H1 (cell line): Measurements from ENCODE around the gene SLC26A8. TPM values are rescaled to one million over a fixed set of nuclear protein-coding genes. Genes with fewer than 3 reads are reported as not detected.

ENCODE experiments used
- CTCF ChIA-PET: fragments of 300-600 bp; sonication (Branson Sonifier 250); formaldehyde crosslinking; loops from one replicate; lab custom pipeline; 2021; ENCODE audit not compliant: partially characterized antibody; lab: Charles Lee
- POLR2A ChIA-PET: fragments of 300-600 bp; sonication (Branson Sonifier 250); formaldehyde crosslinking; loops from one replicate; lab custom pipeline; 2021; ENCODE audit warnings: inconsistent platforms; ENCODE audit not compliant: partially characterized antibody; lab: Charles Lee
- DNase-seq, 2 experiments: peaks; one replicate each; pipeline versions ENCODE4 v3.0.0 to v3.0.0-alpha.2; 2010 to 2022; ENCODE audit warnings: low spot score in 2 of 2, low read depth in 1 of 2, mixed read lengths in 1 of 2
- FAIRE-seq: peaks from 2 replicates; lab custom pipeline; 2011; peaks lifted over from hg19 to GRCh38; lab: Jason Lieb, UNC
- H2AFZ ChIP-seq: 2 replicates; pipeline ENCODE4 v1.8.1; 2012; ENCODE audit warnings: low read length, inconsistent platforms
- H2AK5ac ChIP-seq: 2 replicates; pipeline ENCODE4 v1.6.1; 2013; ENCODE audit warnings: low read depth, low read length
- H2BK120ac ChIP-seq: replicated peaks from 2 replicates; pipeline ENCODE3; 2013; ENCODE audit warnings: low read depth, low read length, inconsistent platforms
- H2BK12ac ChIP-seq: 2 replicates; pipeline ENCODE4 v1.6.1; 2013; ENCODE audit warnings: low read depth, low read length
- H2BK15ac ChIP-seq: 2 replicates; pipeline ENCODE4 v1.6.1; 2013; ENCODE audit warnings: low read length
- H2BK20ac ChIP-seq: 2 replicates; pipeline ENCODE4 v1.6.1; 2013; ENCODE audit warnings: low read length
- H2BK5ac ChIP-seq: 2 replicates; pipeline ENCODE4 v1.6.1; 2013; ENCODE audit warnings: low read depth, low read length
- H3K14ac ChIP-seq: 2 replicates; pipeline ENCODE4 v1.6.1; 2013; ENCODE audit warnings: inconsistent platforms; ENCODE audit not compliant: insufficient read length
- H3K18ac ChIP-seq: 2 replicates; pipeline ENCODE4 v1.6.1; 2013; ENCODE audit warnings: low read length; ENCODE audit errors: extremely low read depth
- H3K23ac ChIP-seq: 2 replicates; pipeline ENCODE4 v1.6.1; 2013; ENCODE audit warnings: inconsistent platforms; ENCODE audit not compliant: insufficient read length
- H3K23me2 ChIP-seq: 2 replicates; pipeline ENCODE4 v1.6.1; 2013; ENCODE audit warnings: low read depth, low read length
- H3K27ac ChIP-seq: 2 replicates; pipeline ENCODE4 v1.6.1; 2011; ENCODE audit warnings: low read depth, low read length, inconsistent platforms
- H3K27me3 ChIP-seq, 4 experiments: replicated peaks in 1 of 4; 1 replicate in 1 of 4; 2 replicates in 3 of 4; pipeline versions ENCODE4 v1.6.1 to v1.8.1; 2011 to 2013; ENCODE audit warnings: low read length in 3 of 4, mild to moderate bottlenecking in 3 of 4, inconsistent platforms in 2 of 4, mixed read lengths in 2 of 4, moderate library complexity in 1 of 4; ENCODE audit not compliant: control insufficient read depth in 3 of 4, insufficient read depth in 3 of 4; ENCODE audit errors: extremely low read depth in 1 of 4
- H3K36me3 ChIP-seq, 4 experiments: 2 replicates each; pipeline versions ENCODE4 v1.6.1 to v1.8.1; 2011 to 2013; ENCODE audit warnings: mild to moderate bottlenecking in 4 of 4, low read length in 3 of 4, moderate library complexity in 2 of 4, control low read depth in 1 of 4, inconsistent platforms in 1 of 4; ENCODE audit not compliant: insufficient read depth in 4 of 4, control insufficient read depth in 2 of 4
- H3K4ac ChIP-seq: replicated peaks from 2 replicates; pipeline ENCODE3; 2013; ENCODE audit warnings: low read length, low read depth, mixed read lengths, inconsistent platforms; ENCODE audit not compliant: insufficient read length
- H3K4me1 ChIP-seq, 4 experiments: replicated peaks in 1 of 4; 1 replicate in 1 of 4; 2 replicates in 3 of 4; pipeline versions ENCODE4 v1.6.1 to v1.8.1; 2011 to 2013; ENCODE audit warnings: low read length in 3 of 4, inconsistent platforms in 2 of 4, mixed read lengths in 1 of 4; ENCODE audit not compliant: insufficient read depth in 4 of 4, control insufficient read depth in 3 of 4
- H3K4me2 ChIP-seq, 2 experiments: 2 replicates each; pipeline versions ENCODE4 v1.6.1 to v1.8.1; 2011 to 2013; ENCODE audit warnings: low read depth in 2 of 2, low read length in 2 of 2, control low read depth in 1 of 2, inconsistent platforms in 1 of 2, mild to moderate bottlenecking in 1 of 2; ENCODE audit not compliant: insufficient read depth in 1 of 2
- H3K4me3 ChIP-seq, 4 experiments: fragments of 200-600, 300-600 bp in 1 of 4; sonication (generic), shearing (Covaris generic), sonication (Bioruptor Twin) in 1 of 4; 2 replicates each; pipeline versions ENCODE4 v1.5.1 to v1.8.1; 2011 to 2016; ENCODE audit warnings: low read length in 4 of 4, low read depth in 3 of 4, control low read depth in 2 of 4, inconsistent platforms in 2 of 4, mild to moderate bottlenecking in 2 of 4, mixed read lengths in 1 of 4, moderate library complexity in 1 of 4; ENCODE audit not compliant: insufficient read depth in 2 of 4; ENCODE audit errors: extremely low read depth in 1 of 4
- H3K56ac ChIP-seq: replicated peaks from 2 replicates; pipeline ENCODE3; 2013; ENCODE audit warnings: low read depth, mild to moderate bottlenecking, mixed read lengths, low read length, inconsistent platforms; ENCODE audit not compliant: insufficient read length
- H3K79me1 ChIP-seq: 2 replicates; pipeline ENCODE4 v1.6.1; 2013; ENCODE audit warnings: low read depth, low read length, control low read depth
- H3K79me2 ChIP-seq, 2 experiments: 2 replicates each; pipeline versions ENCODE4 v1.6.1 to v1.8.1; 2012 to 2013; ENCODE audit warnings: low read length in 2 of 2, mild to moderate bottlenecking in 2 of 2, inconsistent platforms in 1 of 2; ENCODE audit not compliant: insufficient read depth in 2 of 2, control insufficient read depth in 1 of 2
- H3K9ac ChIP-seq, 4 experiments: replicated peaks in 1 of 4; 1 replicate in 1 of 4; 2 replicates in 3 of 4; pipeline versions ENCODE4 v1.6.1 to v1.8.1; 2011 to 2013; ENCODE audit warnings: low read depth in 3 of 4, low read length in 3 of 4, control low read depth in 2 of 4, mild to moderate bottlenecking in 2 of 4, moderate library complexity in 2 of 4, inconsistent platforms in 1 of 4; ENCODE audit errors: extremely low read depth in 1 of 4
- H3K9me3 ChIP-seq, 2 experiments: 2 replicates each; pipeline versions ENCODE4 v1.6.1 to v1.8.1; 2012 to 2013; ENCODE audit warnings: mild to moderate bottlenecking in 2 of 2, moderate library complexity in 2 of 2, control low read depth in 1 of 2, inconsistent platforms in 1 of 2, low read depth in 1 of 2, low read length in 1 of 2, mixed read lengths in 1 of 2; ENCODE audit not compliant: insufficient read depth in 2 of 2
- H4K20me1 ChIP-seq, 2 experiments: replicated peaks in 1 of 2; 2 replicates each; pipeline versions ENCODE3 to v1.8.1; 2011 to 2013; ENCODE audit warnings: inconsistent platforms in 2 of 2, low read length in 2 of 2, mild to moderate bottlenecking in 1 of 2; ENCODE audit not compliant: insufficient read depth in 2 of 2, control insufficient read depth in 1 of 2
- H4K5ac ChIP-seq: 2 replicates; pipeline ENCODE4 v1.6.1; 2013; ENCODE audit warnings: low read length, low read depth, mixed read lengths, inconsistent platforms; ENCODE audit not compliant: insufficient read length
- H4K8ac ChIP-seq: 2 replicates; pipeline ENCODE4 v1.8.0; 2013; ENCODE audit warnings: mild to moderate bottlenecking, moderate library complexity, low read length, inconsistent platforms; ENCODE audit not compliant: insufficient read depth; ENCODE audit errors: extremely low read depth
- H4K91ac ChIP-seq: replicated peaks from 2 replicates; pipeline ENCODE3; 2013; ENCODE audit warnings: low read length, mixed read lengths, inconsistent platforms; ENCODE audit not compliant: insufficient read length
- ATF2 ChIP-seq: IDR thresholded peaks from 2 replicates; pipeline ENCODE4 v1.6.1; 2012; ENCODE audit warnings: low read length, inconsistent platforms
- CHD1 ChIP-seq: IDR thresholded peaks from 2 replicates; pipeline ENCODE4 v1.6.1; 2012; ENCODE audit warnings: low read depth, low read length, improper control_type of control experiment
- SAP30 ChIP-seq: fragments of 300-600 bp; sonication (generic); IDR thresholded peaks from 2 replicates; pipeline ENCODE4 v1.7.1; 2012; ENCODE audit warnings: low read length, moderate library complexity, mild to moderate bottlenecking, inconsistent platforms; ENCODE audit not compliant: insufficient read depth, insufficient replicate concordance
- TAF1 ChIP-seq: IDR thresholded peaks from 2 replicates; pipeline ENCODE4 v1.6.1; 2011; ENCODE audit warnings: mild to moderate bottlenecking, low read depth, low read length
- TEAD4 ChIP-seq: IDR thresholded peaks from 2 replicates; pipeline ENCODE4 v1.6.1; 2012; ENCODE audit warnings: low read depth, low read length, inconsistent platforms, mixed read lengths
- WGBS, 2 experiments: shearing (Covaris generic) in 1 of 2; methylation state at CpG; one replicate each; pipeline versions ENCODE4 v1.1.6 to v1.1.7; 2013 to 2015; ENCODE audit warnings: low lambda C conversion rate in 2 of 2, mixed read lengths in 2 of 2, inconsistent platforms in 1 of 2, low coverage in 1 of 2, missing lambda C conversion rate in 1 of 2; ENCODE audit not compliant: insufficient replicate concordance in 2 of 2, insufficient coverage in 1 of 2, insufficient read length in 1 of 2; ENCODE audit errors: extremely low coverage in 1 of 2, missing lambda C conversion rate in 1 of 2; 5-methylcytosine and 5-hydroxymethylcytosine counted together
- polyA plus RNA-seq, 7 experiments: library from polyadenylated mRNA; depleted of rRNA in 3 of 7; stranded (reverse) in 5 of 7; unstranded in 2 of 7; fragments of >200 nt in 5 of 7; fragments of 200-250 nt in 2 of 7; gene quantifications; 1 replicate in 5 of 7; 2 replicates in 1 of 7; 4 replicates in 1 of 7; pipeline versions ENCODE4 v1.2.1 to v1.2.3, GENCODE V29; 2011 to 2013; ENCODE audit warnings: missing spikeins in 2 of 7, mixed read lengths in 2 of 7
- total RNA-seq: library from RNA; stranded (reverse); fragmentation: NEBNext Ultra II Directional; extraction: Animal tissue kit (Norgen Biotek cat#: 25700); gene quantifications from 2 replicates; pipeline ENCODE4 v1.2.1, GENCODE V29; 2021

SLC26A8 gene
- total and polyA plus RNA-seq, 2 of the 8 experiments (the other 6 are each of a cell fraction or from before 2014, with no cell fraction given) = 0.56 to 0.57 TPM

GRCh38 chr6:36028877-36029324, 4.5 kb upstream of the SLC26A8 start:
- 11% methylated on average over 13 of the region's 13 CpGs; no CpG with 5 or more reads in 1 of the 2 experiments for WGBS, 2 experiments

More at GRCh38 chr6:36028877-36029324, 4.5 kb upstream of the SLC26A8 start:
- peaks cover 3 to 4% of the 10 kb centered on the region in 2 experiments for H4K20me1 ChIP-seq
- H3K14ac ChIP-seq = no peak overlapping the region
- no peaks in the 10 kb centered on the region for H3K27me3 ChIP-seq
- H3K79me2 ChIP-seq = peaks cover 2 to 58% of the 10 kb centered on the region in 2 experiments; a peak in 3 of 4 replicates
- H3K27ac ChIP-seq = no peak overlapping the region
- DNase-seq = no peak
- no peak overlapping the region for H2BK120ac ChIP-seq
- FAIRE-seq = no peak
- H2BK15ac ChIP-seq = no peak overlapping the region
- H3K79me1 ChIP-seq = peaks cover 4% of the 10 kb centered on the region
- no peak overlapping the region for H2AFZ ChIP-seq
- H3K4ac ChIP-seq = no peak overlapping the region
- no peak overlapping the region for H4K91ac ChIP-seq
- H2BK5ac ChIP-seq = no peak overlapping the region
- peak overlapping the region; percentile 77 to 93 for H3K4me2 ChIP-seq
- ChIA-PET POLR2A (interaction anchor here (0.8 to 2.4 kb wide), 13 partner anchors 8 to 168 kb away, joined by 3 to 13 read pairs (median 4); partner anchors contain the start of genes BRPF3 and SRPK1), CTCF (interaction anchor here (0.8 to 6.1 kb wide), 7 partner anchors 12 to 181 kb away, joined by 3 to 57 read pairs (median 4); no protein-coding TSS in a partner anchor)
- peak overlapping the region; percentile 31 to 91 (median 66); a peak in 6 of 7 replicates for H3K9ac ChIP-seq
- peaks cover 0 to 16% (median 11%) of the 10 kb centered on the region in 4 experiments; a peak in 5 of 7 replicates for H3K4me1 ChIP-seq
- no peak overlapping the region for H3K18ac ChIP-seq
- no peak overlapping the region for H3K56ac ChIP-seq
- H3K23ac ChIP-seq = no peak overlapping the region
- no peaks in the 10 kb centered on the region for H3K9me3 ChIP-seq
- H2BK12ac ChIP-seq = no peak overlapping the region
- no peaks in the 10 kb centered on the region for H3K36me3 ChIP-seq
- no peak overlapping the region for H2BK20ac ChIP-seq
- peak overlapping the region; percentile 91 to 95 (median 93) for H3K4me3 ChIP-seq
- TF ChIP-seq TAF1 (0 out of 2 replicates have a peak, but pooled peaks have one; percentile 33), TEAD4 (no peak), ATF2 (no peak), SAP30 (peak; percentile 13), CHD1 (peak; percentile 48; the same call in 1 of the 2 replicates)
- H4K5ac ChIP-seq = no peak overlapping the region
- H2AK5ac ChIP-seq = no peak overlapping the region
- H3K23me2 ChIP-seq = peaks cover 13% of the 10 kb centered on the region
- H4K8ac ChIP-seq = no peak overlapping the region
